Left lung (tissue), 10 donors: Measurements from ENCODE around the gene TMEM117. TPM values are rescaled to one million over a fixed set of nuclear protein-coding genes. Genes with fewer than 3 reads are reported as not detected.
"Not testable (repeated sequence)": the region's sequence is repeated elsewhere in the genome, so short reads cannot be mapped to it uniquely, and the experiment has no call there.

Source experiments
- ATAC-seq: fragments of 200-7000 bp; cut with Tn5 transposase; one replicate; pipeline ENCODE4 v1.9.1; 2020; ENCODE audit warnings: moderate library complexity
- DNase-seq, 4 donors: peaks; one replicate each; pipeline ENCODE4 v3.0.0-alpha.2; 2013 to 2020
- H3K27ac ChIP-seq, 2 donors: fragments of 200-600 bp; sonication (generic) in 1 of 2; one replicate each; pipeline versions ENCODE4 v1.5.0 to v1.8.0; 2020 to 2021
- H3K27me3 ChIP-seq, 2 donors: fragments of 200-600 bp; sonication (generic) in 1 of 2; one replicate each; pipeline versions ENCODE4 v1.5.0 to v1.8.0; 2020 to 2021
- H3K36me3 ChIP-seq, 2 donors: fragments of 200-600 bp; sonication (generic) in 1 of 2; one replicate each; pipeline versions ENCODE4 v1.5.0 to v1.8.0; 2020 to 2021
- H3K4me1 ChIP-seq, 2 donors: fragments of 200-600 bp; one replicate each; pipeline ENCODE4 v1.8.0; 2021
- H3K4me3 ChIP-seq, 2 donors: fragments of 200-600 bp; sonication (generic) in 1 of 2; one replicate each; pipeline versions ENCODE4 v1.5.0 to v1.8.0; 2020 to 2021; ENCODE audit warnings: mild to moderate bottlenecking in 1 of 2
- H3K9me3 ChIP-seq, 2 donors: fragments of 200-600 bp; sonication (generic) in 1 of 2; one replicate each; pipeline versions ENCODE4 v1.5.0 to v1.8.0; 2020 to 2021
- intact Hi-C, 2 donors: fragments of 100-400 bp; cut with DNase I; formaldehyde crosslinking; loops; one replicate each; pipeline versions ENCODE4 v1.11.2 to v1.14.2; 2022
- polyA plus RNA-seq, 6 donors: library from polyadenylated mRNA; unstranded; fragments of 120-200 nt; gene quantifications; one replicate each; pipeline ENCODE4 v1.2.1, GENCODE V29; 2013; ENCODE audit not compliant: insufficient read length in 6 of 6
- total RNA-seq, 2 donors: library from RNA; stranded (reverse); fragmentation: NEBNext Ultra II Directional; extraction: Animal tissue kit (Norgen Biotek cat#: 25700); gene quantifications; one replicate each; pipeline ENCODE4 v1.2.1, GENCODE V29; 2021
- TF ChIP-seq, protein P1 (sequence below), 2 donors: fragments of 200-600 bp; sonication (generic) in 1 of 2; IDR thresholded peaks; one replicate each; pipeline versions ENCODE4 v1.5.0 to v1.8.0; 2021; ENCODE audit warnings: antibody characterized with exemption in 2 of 2
- donor health status: DM: no; HTN: yes; CAD: no.
- donor health status: DM: no; HTN: no; CAD: no.

Gene TMEM117
- total and polyA plus RNA-seq, 8 donors: 3.9 to 7.9 (median 6.7) TPM

DNA sequence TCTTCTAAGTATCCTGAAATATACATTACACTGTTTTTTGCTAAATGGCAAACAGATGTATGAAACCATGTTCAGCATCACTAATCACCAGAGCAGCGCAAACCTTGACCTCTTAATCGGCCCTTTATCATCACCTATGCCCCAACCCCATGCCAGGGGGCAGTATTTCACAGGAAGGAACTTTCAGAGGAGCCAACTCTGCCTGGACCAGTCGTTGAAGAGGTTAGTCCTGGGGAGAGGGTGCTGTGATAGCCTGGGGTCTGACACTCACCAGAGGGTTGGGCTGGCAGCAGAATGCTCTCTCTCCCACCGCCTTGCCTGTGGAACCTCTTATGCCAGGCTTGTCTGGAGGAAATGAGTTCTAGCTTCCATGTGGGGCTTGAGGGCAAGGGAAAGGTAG lies 411.7 kb downstream of the TMEM117 start:
- no peak for DNase-seq
- intact Hi-C loops: no loop called here
- TF ChIP-seq, protein P1, sequence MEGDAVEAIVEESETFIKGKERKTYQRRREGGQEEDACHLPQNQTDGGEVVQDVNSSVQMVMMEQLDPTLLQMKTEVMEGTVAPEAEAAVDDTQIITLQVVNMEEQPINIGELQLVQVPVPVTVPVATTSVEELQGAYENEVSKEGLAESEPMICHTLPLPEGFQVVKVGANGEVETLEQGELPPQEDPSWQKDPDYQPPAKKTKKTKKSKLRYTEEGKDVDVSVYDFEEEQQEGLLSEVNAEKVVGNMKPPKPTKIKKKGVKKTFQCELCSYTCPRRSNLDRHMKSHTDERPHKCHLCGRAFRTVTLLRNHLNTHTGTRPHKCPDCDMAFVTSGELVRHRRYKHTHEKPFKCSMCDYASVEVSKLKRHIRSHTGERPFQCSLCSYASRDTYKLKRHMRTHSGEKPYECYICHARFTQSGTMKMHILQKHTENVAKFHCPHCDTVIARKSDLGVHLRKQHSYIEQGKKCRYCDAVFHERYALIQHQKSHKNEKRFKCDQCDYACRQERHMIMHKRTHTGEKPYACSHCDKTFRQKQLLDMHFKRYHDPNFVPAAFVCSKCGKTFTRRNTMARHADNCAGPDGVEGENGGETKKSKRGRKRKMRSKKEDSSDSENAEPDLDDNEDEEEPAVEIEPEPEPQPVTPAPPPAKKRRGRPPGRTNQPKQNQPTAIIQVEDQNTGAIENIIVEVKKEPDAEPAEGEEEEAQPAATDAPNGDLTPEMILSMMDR (IDR thresholded peaks at IDR 0.05): no peak
- no peak for ATAC-seq
- H3K27ac ChIP-seq: no peak overlapping the region
- peaks cover 0 to 9% of the 10 kb centered on the region in 2 donors for H3K9me3 ChIP-seq
- no peak overlapping the region for H3K4me3 ChIP-seq
- H3K27me3 ChIP-seq: no peaks in the 10 kb centered on the region
- no peaks in the 10 kb centered on the region for H3K36me3 ChIP-seq
- no peaks in the 10 kb centered on the region for H3K4me1 ChIP-seq

DNA sequence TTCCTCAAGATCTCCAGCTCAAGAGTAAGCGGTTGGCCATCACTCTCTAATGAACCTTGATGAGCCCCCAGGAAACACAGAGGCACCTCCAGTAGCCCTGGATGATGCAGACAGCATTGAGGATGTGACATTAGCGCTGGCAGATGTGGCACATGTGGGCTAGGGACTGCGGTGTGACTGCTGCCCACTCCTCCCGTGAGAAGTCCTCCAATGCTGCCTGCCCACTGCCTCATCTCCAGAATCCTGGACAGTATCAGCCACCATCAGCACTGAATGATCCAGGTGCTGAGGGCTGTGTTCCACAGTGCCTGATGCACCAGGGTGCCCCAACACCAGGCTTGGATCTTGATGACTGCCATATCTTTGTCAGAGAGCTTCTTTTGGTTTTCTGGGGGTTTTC lies 412.6 kb downstream of the TMEM117 start:
- H3K4me1 ChIP-seq: no peaks in the 10 kb centered on the region
- H3K4me3 ChIP-seq: no peak overlapping the region
- H3K9me3 ChIP-seq: peaks cover 0 to 9% of the 10 kb centered on the region in 2 donors
- no peaks in the 10 kb centered on the region for H3K27me3 ChIP-seq
- H3K27ac ChIP-seq: no peak overlapping the region
- TF ChIP-seq, protein P1 (IDR thresholded peaks at IDR 0.05): no peak
- intact Hi-C loops: no loop called here
- no peak for ATAC-seq
- H3K36me3 ChIP-seq: no peaks in the 10 kb centered on the region
- DNase-seq: no peak

DNA sequence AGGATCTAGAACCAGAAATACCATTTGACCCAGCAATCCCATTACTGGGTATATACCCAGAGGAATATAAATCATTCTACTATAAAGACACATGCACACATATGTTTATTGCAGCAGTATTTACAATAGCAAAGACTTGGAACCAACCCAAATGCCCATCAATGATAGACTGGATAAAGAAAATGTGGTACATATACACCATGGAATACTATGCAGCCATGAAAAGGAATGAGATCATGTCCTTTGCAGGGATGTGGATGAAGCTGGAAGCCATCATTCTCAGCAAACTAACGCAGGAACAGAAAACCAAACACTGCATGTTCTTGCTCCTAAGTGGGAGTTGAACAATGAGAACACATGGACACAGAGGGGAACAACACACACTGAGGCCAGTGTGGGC lies 414.6 kb downstream of the TMEM117 start:
- H3K9me3 ChIP-seq, H3K4me1 ChIP-seq, H3K4me3 ChIP-seq, H3K36me3 ChIP-seq, ATAC-seq, H3K27me3 ChIP-seq, H3K27ac ChIP-seq, DNase-seq, intact Hi-C loops: not testable (repeated sequence)

DNA sequence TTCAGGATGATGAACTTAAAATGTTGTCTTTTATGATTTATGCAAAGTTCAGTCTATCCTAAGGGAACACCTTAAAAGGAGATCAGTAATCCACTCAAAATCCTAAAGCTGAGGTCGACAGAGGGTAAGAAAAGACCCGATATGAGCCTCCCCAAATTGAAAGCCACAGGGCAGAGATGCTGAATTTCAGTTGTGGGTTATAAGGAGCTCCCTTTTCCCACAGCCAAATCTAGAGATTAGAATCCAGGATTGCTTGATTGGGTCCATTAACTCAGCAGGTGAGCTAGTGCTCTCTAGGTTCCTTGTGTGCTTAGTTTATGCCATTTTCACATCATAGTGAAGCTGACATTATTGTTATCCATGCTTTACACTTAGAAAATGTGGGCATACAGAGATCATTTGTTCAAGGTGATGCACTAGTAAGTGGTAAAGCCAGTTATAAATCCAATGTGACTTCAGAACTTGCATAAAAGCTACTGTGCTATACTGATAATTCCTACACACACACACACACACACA lies 417.5 kb downstream of the TMEM117 start:
- Histone ChIP-seq H3K27ac (no peak overlapping the region), H3K4me3 (no peak overlapping the region), H3K4me1 (no peaks in the 10 kb centered on the region), H3K36me3 (no peaks in the 10 kb centered on the region), H3K9me3 (peaks cover 0 to 5% of the 10 kb centered on the region in 2 donors), H3K27me3 (no peaks in the 10 kb centered on the region)
- intact Hi-C loops: no loop called here
- TF ChIP-seq, protein P1 (IDR thresholded peaks at IDR 0.05): no peak
- ATAC-seq (no peak), DNase-seq (no peak)

DNA sequence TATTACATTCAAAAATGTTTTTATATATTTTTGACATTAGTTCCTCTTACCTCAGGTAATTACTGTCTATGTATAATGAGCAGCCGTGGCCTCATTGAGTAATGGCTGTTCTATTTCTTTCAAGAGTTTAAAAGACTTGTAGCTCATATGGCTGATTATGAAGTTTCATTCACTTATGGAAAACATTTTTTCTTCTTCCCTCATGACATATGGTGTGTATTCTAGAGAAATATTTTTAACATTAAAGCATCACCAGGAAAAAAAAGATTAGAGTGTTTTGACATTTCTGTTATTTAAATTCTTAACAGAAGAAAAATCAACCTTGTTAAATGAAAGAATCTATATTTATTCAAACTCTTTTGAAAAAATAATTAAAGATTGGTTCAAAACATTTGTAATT lies 422.4 kb downstream of the TMEM117 start:
- intact Hi-C loops: no loop called here
- ATAC-seq (no peak), DNase-seq (no peak)
- Histone ChIP-seq H3K4me3 (no peak overlapping the region), H3K27me3 (no peaks in the 10 kb centered on the region), H3K4me1 (no peaks in the 10 kb centered on the region), H3K27ac (no peak overlapping the region), H3K9me3 (no peaks in the 10 kb centered on the region), H3K36me3 (no peaks in the 10 kb centered on the region)
- TF ChIP-seq, protein P1 (IDR thresholded peaks at IDR 0.05): no peak

DNA sequence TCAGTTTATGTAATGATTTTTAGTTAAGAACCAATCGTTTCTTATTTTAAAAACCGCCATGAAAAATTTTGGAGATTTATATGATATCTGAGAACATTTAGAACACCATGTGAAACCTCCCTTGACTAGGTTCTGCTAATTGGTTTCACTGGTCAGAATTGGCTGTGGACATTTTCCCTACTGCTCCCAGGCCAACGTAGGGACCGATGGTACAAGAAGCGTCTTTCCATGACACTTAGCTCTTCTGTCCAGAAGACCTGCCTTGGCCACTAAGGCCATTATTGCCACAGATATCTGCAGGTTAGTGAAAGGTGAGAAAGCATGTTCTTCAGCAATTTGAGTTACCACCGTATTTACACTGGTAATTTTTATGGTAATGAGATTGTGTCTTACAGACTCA lies 424.0 kb downstream of the TMEM117 start:
- no peaks in the 10 kb centered on the region for H3K4me1 ChIP-seq
- TF ChIP-seq, protein P1 (IDR thresholded peaks at IDR 0.05): no peak

More for the DNA sequence above, 424.0 kb downstream of the TMEM117 start:
- DNase-seq: no peak
- no peaks in the 10 kb centered on the region for H3K36me3 ChIP-seq
- no peaks in the 10 kb centered on the region for H3K27me3 ChIP-seq
- intact Hi-C loops: no loop called here
- H3K4me3 ChIP-seq: no peak overlapping the region
- no peak for ATAC-seq
- no peak overlapping the region for H3K27ac ChIP-seq
- no peaks in the 10 kb centered on the region for H3K9me3 ChIP-seq
